ENCODE results near the gene UBC. TPM values are rescaled to one million over a fixed set of nuclear protein-coding genes. Genes with fewer than 3 reads are reported as not detected.
"Not testable (repeated sequence)": the region's sequence is repeated elsewhere in the genome, so short reads cannot be mapped to it uniquely, and the experiment has no call there.

Gene UBC
- total RNA-seq, 1 donor from 2014 or later, result 1,235 TPM

GRCh38 chr12:124940143-124940392 lies 25.6 kb upstream of the UBC start:
- no peak for DNase-seq (ENCODE audit: low spot score)
- no peak for TF ChIP-seq CTCF (IDR thresholded peaks at IDR 0.05)
- Mint-ChIP-seq H3K27ac (ENCODE audit: unreplicated experiment) (no peak overlapping the region), H3K4me1 (ENCODE audit: low read depth) (no peaks in the 10 kb centered on the region), H3K27me3 (ENCODE audit: low read depth) (no peaks in the 10 kb centered on the region), H3K36me3 (ENCODE audit: low read depth) (no peaks in the 10 kb centered on the region), H3K4me3 (ENCODE audit: unreplicated experiment) (no peak overlapping the region), H3K9me3 (ENCODE audit: low read depth) (no peaks in the 10 kb centered on the region)

GRCh38 chr12:124939421-124940142 lies 25.1 kb upstream of the UBC start:
- Mint-ChIP-seq H3K9me3 (ENCODE audit: low read depth) (no peaks in the 10 kb centered on the region), H3K27ac (ENCODE audit: unreplicated experiment) (no peak overlapping the region), H3K36me3 (ENCODE audit: low read depth) (no peaks in the 10 kb centered on the region), H3K4me1 (ENCODE audit: low read depth) (no peaks in the 10 kb centered on the region), H3K27me3 (ENCODE audit: low read depth) (no peaks in the 10 kb centered on the region), H3K4me3 (ENCODE audit: unreplicated experiment) (no peak overlapping the region)
- TF ChIP-seq CTCF (IDR thresholded peaks at IDR 0.05), result peak; percentile 57
- DNase-seq (ENCODE audit: low spot score), result peak; percentile 93

GRCh38 chr12:124939079-124939420 lies 24.6 kb upstream of the UBC start:
- DNase-seq (ENCODE audit: low spot score), result peak; percentile 38
- Mint-ChIP-seq H3K36me3 (ENCODE audit: low read depth) (no peaks in the 10 kb centered on the region), H3K4me1 (ENCODE audit: low read depth) (no peaks in the 10 kb centered on the region), H3K27me3 (ENCODE audit: low read depth) (no peaks in the 10 kb centered on the region), H3K9me3 (ENCODE audit: low read depth) (no peaks in the 10 kb centered on the region), H3K4me3 (ENCODE audit: unreplicated experiment) (no peak overlapping the region), H3K27ac (ENCODE audit: unreplicated experiment) (no peak overlapping the region)
- TF ChIP-seq CTCF (IDR thresholded peaks at IDR 0.05), result peak; percentile 80

GRCh38 chr12:124938587-124938986 lies 24.1 kb upstream of the UBC start:
- Mint-ChIP-seq H3K27me3 (ENCODE audit: low read depth) (no peaks in the 10 kb centered on the region), H3K36me3 (ENCODE audit: low read depth) (no peaks in the 10 kb centered on the region), H3K9me3 (ENCODE audit: low read depth) (no peaks in the 10 kb centered on the region), H3K27ac (ENCODE audit: unreplicated experiment) (no peak overlapping the region), H3K4me1 (ENCODE audit: low read depth) (peaks cover 3% of the 10 kb centered on the region), H3K4me3 (ENCODE audit: unreplicated experiment) (no peak overlapping the region)
- no peak for TF ChIP-seq CTCF (IDR thresholded peaks at IDR 0.05)
- no peak for DNase-seq (ENCODE audit: low spot score)

GRCh38 chr12:124938108-124938507 lies 23.7 kb upstream of the UBC start:
- no peak overlapping the region for H3K4me3 Mint-ChIP-seq (ENCODE audit: unreplicated experiment)
- no peaks in the 10 kb centered on the region for H3K36me3 Mint-ChIP-seq (ENCODE audit: low read depth)
- no peaks in the 10 kb centered on the region for H3K27me3 Mint-ChIP-seq (ENCODE audit: low read depth)
- no peaks in the 10 kb centered on the region for H3K9me3 Mint-ChIP-seq (ENCODE audit: low read depth)
- no peak for DNase-seq (ENCODE audit: low spot score)
- H3K27ac Mint-ChIP-seq (ENCODE audit: unreplicated experiment), result no peak overlapping the region
- TF ChIP-seq CTCF (IDR thresholded peaks at IDR 0.05), result no peak
- peaks cover 4% of the 10 kb centered on the region for H3K4me1 Mint-ChIP-seq (ENCODE audit: low read depth)

GRCh38 chr12:124931528-124931927 lies 17.1 kb upstream of the UBC start:
- not testable (repeated sequence) for H3K27ac Mint-ChIP-seq (ENCODE audit: unreplicated experiment); H3K36me3 Mint-ChIP-seq (ENCODE audit: low read depth); H3K9me3 Mint-ChIP-seq (ENCODE audit: low read depth); H3K4me3 Mint-ChIP-seq (ENCODE audit: unreplicated experiment); H3K27me3 Mint-ChIP-seq (ENCODE audit: low read depth); DNase-seq (ENCODE audit: low spot score)
- peaks cover 14% of the 10 kb centered on the region for H3K4me1 Mint-ChIP-seq (ENCODE audit: low read depth)

All from chondrocyte (in vitro differentiated cells).